Calu3 (cell line): ENCODE measurements around the gene GH2. TPM values are rescaled to one million over a fixed set of nuclear protein-coding genes. Genes with fewer than 3 reads are reported as not detected.
"Not testable (repeated sequence)": the region's sequence is repeated elsewhere in the genome, so short reads cannot be mapped to it uniquely, and the experiment has no call there.

Source experiments
- BruUV-seq: library from RNA; stranded (reverse); fragments of 400-500 nt; replicated peaks from 2 replicates; lab custom pipeline; 2021; lab: Mats Ljungman, UMichigan
- CTCF ChIA-PET: fragments of 300-600 bp; sonication (Branson Sonifier 250); formaldehyde crosslinking; loops from one replicate; lab custom pipeline; 2022; ENCODE audit warnings: antibody characterized with exemption; lab: Charles Lee
- DNase-seq: peaks from one replicate; pipeline ENCODE4 v3.0.0; 2022
- H3K27ac Mint-ChIP-seq: one replicate; pipeline ENCODE4 v1.8.0; 2022; ENCODE audit warnings: mixed read lengths; ENCODE audit not compliant: unreplicated experiment
- H3K27me3 Mint-ChIP-seq: one replicate; pipeline ENCODE4 v1.8.0; 2022; ENCODE audit warnings: mixed read lengths; ENCODE audit not compliant: unreplicated experiment
- H3K36me3 Mint-ChIP-seq: one replicate; pipeline ENCODE4 v1.8.0; 2022; ENCODE audit warnings: mild to moderate bottlenecking, moderate library complexity, mixed read lengths; ENCODE audit not compliant: insufficient read depth, unreplicated experiment
- H3K4me1 Mint-ChIP-seq: one replicate; pipeline ENCODE4 v1.8.0; 2022; ENCODE audit warnings: mild to moderate bottlenecking, low read depth, mixed read lengths; ENCODE audit not compliant: unreplicated experiment
- H3K4me3 Mint-ChIP-seq: one replicate; pipeline ENCODE4 v1.8.0; 2022; ENCODE audit warnings: mild to moderate bottlenecking, low read depth, moderate library complexity, mixed read lengths; ENCODE audit not compliant: unreplicated experiment
- H3K9me3 Mint-ChIP-seq: one replicate; pipeline ENCODE4 v1.8.0; 2022; ENCODE audit warnings: low read depth, mixed read lengths; ENCODE audit not compliant: unreplicated experiment
- intact Hi-C: fragments of 100-400 bp; cut with micrococcal nuclease; formaldehyde crosslinking; loops from one replicate; pipeline ENCODE4 v1.10.0; 2022; ENCODE audit not compliant: unreplicated experiment
- total RNA-seq: library from RNA; stranded (reverse); gene quantifications from 2 replicates; pipeline ENCODE4 v1.2.3, GENCODE V29; 2022
- TF ChIP-seq, protein P1 (sequence below): fragments of 200-600 bp; IDR thresholded peaks from one replicate; pipeline ENCODE4 v1.8.0; 2022; ENCODE audit warnings: antibody characterized with exemption; ENCODE audit not compliant: unreplicated experiment

GH2 gene
- total RNA-seq, 1 experiment from 2014 or later: not detected

DNA sequence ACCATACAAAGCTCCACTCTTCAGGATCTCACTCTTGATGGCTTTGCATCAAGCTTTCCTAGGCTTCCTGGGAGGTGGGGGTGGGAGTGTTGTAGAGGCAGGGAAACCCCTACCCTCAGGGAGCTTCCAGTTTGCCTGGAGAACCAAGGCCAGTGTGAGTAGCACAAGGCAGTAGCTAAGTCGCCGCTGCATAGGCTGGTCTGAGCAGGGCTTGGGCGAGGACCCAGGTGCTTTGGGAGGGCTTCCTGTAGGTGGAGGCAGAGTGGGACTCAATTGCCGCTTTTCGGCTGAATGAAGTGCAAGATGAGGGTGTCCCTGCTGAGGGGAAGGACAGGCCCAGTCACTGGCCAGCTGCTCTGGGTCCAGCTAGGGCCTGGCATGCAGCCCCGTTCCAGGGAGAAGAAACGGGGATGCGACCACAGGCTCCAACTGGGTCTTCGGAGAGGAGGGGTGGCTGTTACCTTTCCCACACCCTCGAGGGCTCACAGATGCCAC, 46.5 kb upstream of the GH2 start:
- intact Hi-C loops: no loop called here
- Mint-ChIP-seq H3K36me3 (no peaks in the 10 kb centered on the region), H3K9me3 (no peaks in the 10 kb centered on the region), H3K27ac (no peak overlapping the region), H3K4me3 (no peak overlapping the region), H3K27me3 (peaks cover 17% of the 10 kb centered on the region), H3K4me1 (no peaks in the 10 kb centered on the region)
- no peak for DNase-seq
- CTCF ChIA-PET: no interaction called here
- no TSS peak for BruUV-seq
- TF ChIP-seq, protein P1, sequence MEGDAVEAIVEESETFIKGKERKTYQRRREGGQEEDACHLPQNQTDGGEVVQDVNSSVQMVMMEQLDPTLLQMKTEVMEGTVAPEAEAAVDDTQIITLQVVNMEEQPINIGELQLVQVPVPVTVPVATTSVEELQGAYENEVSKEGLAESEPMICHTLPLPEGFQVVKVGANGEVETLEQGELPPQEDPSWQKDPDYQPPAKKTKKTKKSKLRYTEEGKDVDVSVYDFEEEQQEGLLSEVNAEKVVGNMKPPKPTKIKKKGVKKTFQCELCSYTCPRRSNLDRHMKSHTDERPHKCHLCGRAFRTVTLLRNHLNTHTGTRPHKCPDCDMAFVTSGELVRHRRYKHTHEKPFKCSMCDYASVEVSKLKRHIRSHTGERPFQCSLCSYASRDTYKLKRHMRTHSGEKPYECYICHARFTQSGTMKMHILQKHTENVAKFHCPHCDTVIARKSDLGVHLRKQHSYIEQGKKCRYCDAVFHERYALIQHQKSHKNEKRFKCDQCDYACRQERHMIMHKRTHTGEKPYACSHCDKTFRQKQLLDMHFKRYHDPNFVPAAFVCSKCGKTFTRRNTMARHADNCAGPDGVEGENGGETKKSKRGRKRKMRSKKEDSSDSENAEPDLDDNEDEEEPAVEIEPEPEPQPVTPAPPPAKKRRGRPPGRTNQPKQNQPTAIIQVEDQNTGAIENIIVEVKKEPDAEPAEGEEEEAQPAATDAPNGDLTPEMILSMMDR: no peak

DNA sequence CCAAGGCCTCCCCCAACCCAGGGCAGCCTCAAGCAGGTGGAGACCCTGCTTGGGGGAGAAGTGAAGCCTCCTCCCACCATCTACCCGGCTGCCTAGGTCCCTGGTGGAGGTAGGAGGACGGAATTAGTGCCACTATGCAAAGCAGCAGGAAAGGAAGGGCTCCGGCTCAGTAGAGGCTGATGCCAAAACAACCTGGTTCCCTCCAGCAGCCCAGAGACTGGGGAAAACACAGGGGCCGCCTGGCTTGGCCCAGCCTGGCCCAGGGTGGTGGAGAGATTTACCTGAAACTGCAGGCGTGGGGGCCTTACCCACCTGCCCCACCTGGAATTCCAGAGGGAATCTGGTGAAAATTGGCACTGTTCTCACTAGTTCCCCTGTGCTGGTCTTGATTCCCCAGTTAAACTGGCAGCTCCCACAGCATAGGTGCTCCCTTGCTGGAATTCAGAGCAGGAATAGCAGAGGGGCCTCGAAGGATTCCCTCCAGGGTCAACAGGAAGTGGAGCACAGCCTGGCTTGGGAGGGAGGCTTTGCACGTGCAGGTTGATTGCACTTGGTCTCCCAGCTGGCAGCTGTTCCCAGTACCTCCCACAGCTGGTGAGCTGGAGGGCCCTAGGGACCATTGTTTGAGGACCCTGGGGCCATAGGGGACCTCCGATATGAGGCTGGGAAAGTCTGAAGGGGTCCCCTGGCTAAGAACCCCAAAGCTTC, 45.9 kb upstream of the GH2 start:
- Mint-ChIP-seq H3K4me3 (no peak overlapping the region), H3K27me3 (peaks cover 17% of the 10 kb centered on the region), H3K9me3 (no peaks in the 10 kb centered on the region), H3K36me3 (no peaks in the 10 kb centered on the region), H3K27ac (no peak overlapping the region), H3K4me1 (no peaks in the 10 kb centered on the region)
- TF ChIP-seq, protein P1: no peak
- CTCF ChIA-PET: no interaction called here
- intact Hi-C loops: no loop called here
- DNase-seq: no peak
- no TSS peak for BruUV-seq

DNA sequence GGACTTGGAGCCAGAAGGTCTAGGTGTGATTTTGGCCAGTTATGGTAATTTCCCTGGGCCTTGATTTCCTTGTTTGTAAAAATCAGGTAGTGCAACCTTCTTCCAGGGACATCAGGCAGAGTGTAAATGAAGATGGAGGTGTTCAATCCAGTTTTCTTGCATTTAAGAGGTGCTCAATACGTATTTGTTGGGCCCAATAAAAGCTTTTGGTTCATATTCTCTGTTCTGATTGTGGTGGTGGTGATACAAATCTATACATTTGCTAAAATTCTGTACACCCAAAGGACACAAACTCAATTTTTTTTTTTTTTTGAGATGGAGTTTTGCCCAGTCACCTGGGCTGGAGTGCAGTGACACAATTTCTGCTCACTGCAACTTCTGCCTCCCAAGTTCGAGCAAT, 44.4 kb upstream of the GH2 start:
- BruUV-seq: no TSS peak
- Mint-ChIP-seq H3K4me3 (no peak overlapping the region), H3K27ac (no peak overlapping the region), H3K27me3 (peaks cover 17% of the 10 kb centered on the region), H3K36me3 (no peaks in the 10 kb centered on the region), H3K4me1 (no peaks in the 10 kb centered on the region), H3K9me3 (no peaks in the 10 kb centered on the region)
- intact Hi-C loops: no loop called here
- DNase-seq: no peak
- CTCF ChIA-PET: interaction anchor here (0.7 kb wide), 1 partner anchor 63 kb away, joined by 3 read pairs; no protein-coding TSS in a partner anchor
- TF ChIP-seq, protein P1: no peak

DNA sequence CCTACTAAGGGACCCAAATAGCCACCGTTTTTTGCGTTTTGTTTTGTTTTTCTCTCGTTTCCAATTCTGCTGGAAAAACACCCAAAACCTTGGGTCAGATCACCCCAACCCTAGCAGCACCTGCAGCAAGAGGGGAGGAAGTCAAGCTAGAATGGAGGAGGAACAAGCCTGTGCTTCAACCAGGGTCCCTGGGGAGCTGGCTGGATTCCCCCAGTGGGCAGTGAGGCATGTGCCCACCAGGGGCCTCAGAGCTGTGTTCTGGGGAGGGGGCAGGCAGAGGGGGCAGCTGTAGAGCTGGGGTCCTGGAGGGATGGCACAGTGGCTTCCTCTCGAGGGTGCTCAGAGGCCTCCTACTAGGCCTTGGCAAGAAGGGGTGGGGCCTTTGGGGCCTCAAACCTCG, 43.9 kb upstream of the GH2 start:
- BruUV-seq: no TSS peak
- H3K4me1 Mint-ChIP-seq: no peaks in the 10 kb centered on the region
- peaks cover 17% of the 10 kb centered on the region for H3K27me3 Mint-ChIP-seq
- TF ChIP-seq, protein P1: no peak
- H3K27ac Mint-ChIP-seq: no peak overlapping the region
- CTCF ChIA-PET: no interaction called here
- no peak for DNase-seq
- no peak overlapping the region for H3K4me3 Mint-ChIP-seq
- no peaks in the 10 kb centered on the region for H3K36me3 Mint-ChIP-seq
- intact Hi-C loops: no loop called here
- H3K9me3 Mint-ChIP-seq: no peaks in the 10 kb centered on the region

DNA sequence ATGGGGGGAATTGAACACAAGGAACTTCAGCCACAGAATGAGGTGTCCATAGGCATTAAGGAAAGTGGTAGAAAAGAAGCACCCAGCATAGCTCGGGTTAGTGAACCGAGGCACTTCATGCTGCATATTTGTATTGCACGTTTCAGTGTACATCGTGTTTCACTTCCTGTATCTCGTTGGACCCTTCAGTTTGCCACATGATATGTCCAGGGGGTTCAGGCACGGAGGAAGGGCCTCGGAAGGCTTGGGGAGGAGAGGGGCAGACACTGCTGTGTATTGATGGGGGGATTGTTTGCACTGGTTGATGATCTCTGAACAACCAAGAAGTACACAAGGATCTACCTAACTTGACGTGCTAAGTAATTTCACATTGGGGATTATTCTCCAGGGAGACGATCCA, 40.7 kb upstream of the GH2 start:
- intact Hi-C loops, H3K4me3 Mint-ChIP-seq, H3K4me1 Mint-ChIP-seq, H3K36me3 Mint-ChIP-seq, BruUV-seq, H3K9me3 Mint-ChIP-seq, DNase-seq, H3K27ac Mint-ChIP-seq: not testable (repeated sequence)
- peaks cover 47% of the 10 kb centered on the region for H3K27me3 Mint-ChIP-seq
- CTCF ChIA-PET: interaction anchor here (0.6 kb wide), 1 partner anchor 20 kb away, joined by 3 read pairs; no protein-coding TSS in a partner anchor

DNA sequence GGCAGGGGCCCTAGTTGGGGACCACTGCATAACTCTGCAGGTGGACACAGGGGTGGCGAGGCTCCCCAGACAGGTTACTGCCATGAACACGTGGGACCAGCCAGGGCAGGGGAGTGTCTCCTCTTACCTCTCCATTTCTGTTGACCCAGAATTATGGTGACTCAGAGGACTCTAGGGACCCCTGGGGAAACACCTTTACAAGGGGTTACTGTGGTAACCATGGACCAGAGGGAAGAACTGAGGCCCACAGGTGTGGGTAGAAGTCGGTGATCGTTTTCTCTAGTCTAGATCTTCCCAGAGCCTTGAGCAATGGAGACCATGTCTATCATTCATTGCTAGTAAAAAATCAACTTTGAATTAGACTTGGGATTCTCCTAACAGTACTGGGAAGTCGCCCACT, 39.0 kb upstream of the GH2 start:
- H3K4me1 Mint-ChIP-seq, BruUV-seq, DNase-seq, H3K27ac Mint-ChIP-seq, H3K9me3 Mint-ChIP-seq, intact Hi-C loops, H3K4me3 Mint-ChIP-seq, H3K36me3 Mint-ChIP-seq: not testable (repeated sequence)
- CTCF ChIA-PET: interaction anchor here (2.1 to 2.8 kb wide), 2 partner anchors 105 to 213 kb away, joined by 12 to 15 read pairs; no protein-coding TSS in a partner anchor
- H3K27me3 Mint-ChIP-seq: peaks cover 64% of the 10 kb centered on the region
